Ishikawa (cell line): ENCODE results near the gene FMNL1.

Source experiments
- EGR1 ChIP-seq: IDR thresholded peaks from 2 replicates; pipeline ENCODE4 v1.6.1; 2012
- EP300 ChIP-seq: IDR thresholded peaks from 2 replicates; pipeline ENCODE4 v1.6.1; 2012; ENCODE audit warnings: borderline replicate concordance
- MAX ChIP-seq: IDR thresholded peaks from 2 replicates; pipeline ENCODE4 v1.6.1; 2012
- USF1 ChIP-seq: IDR thresholded peaks from 2 replicates; pipeline ENCODE4 v1.6.1; 2012

- TF ChIP-seq EP300 (no peak), MAX (no peak), EGR1 (no peak), USF1 (no peak)
Measured at GRCh38 chr17:45282683-45283644, 61.3 kb downstream of the FMNL1 start.
